Measurements from ENCODE around the gene WFS1.

The WFS1 gene

DNA sequence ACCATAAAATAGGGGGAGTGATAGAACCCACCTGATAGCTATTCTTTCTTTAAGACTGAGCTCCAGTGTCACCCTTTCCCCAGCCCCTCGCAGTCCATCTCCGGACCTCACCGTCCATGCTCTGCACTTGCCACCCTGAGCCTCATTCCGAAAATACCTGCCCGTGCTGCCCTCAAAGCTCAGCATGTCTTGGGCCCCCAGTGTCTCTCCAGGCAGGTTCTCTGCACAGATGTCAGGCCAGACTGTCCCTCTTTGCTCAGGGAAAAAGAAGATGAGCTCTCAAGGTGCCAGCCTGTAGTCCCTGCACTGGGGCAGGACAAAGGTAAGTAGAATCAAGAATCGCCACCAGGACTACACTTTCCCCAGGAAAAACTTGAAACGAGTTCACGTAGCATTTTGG, 9.8 kb upstream of the WFS1 start:
- no peak for DNase-seq (ENCODE audit: low spot score)
- FAIRE-seq = no peak

DNA sequence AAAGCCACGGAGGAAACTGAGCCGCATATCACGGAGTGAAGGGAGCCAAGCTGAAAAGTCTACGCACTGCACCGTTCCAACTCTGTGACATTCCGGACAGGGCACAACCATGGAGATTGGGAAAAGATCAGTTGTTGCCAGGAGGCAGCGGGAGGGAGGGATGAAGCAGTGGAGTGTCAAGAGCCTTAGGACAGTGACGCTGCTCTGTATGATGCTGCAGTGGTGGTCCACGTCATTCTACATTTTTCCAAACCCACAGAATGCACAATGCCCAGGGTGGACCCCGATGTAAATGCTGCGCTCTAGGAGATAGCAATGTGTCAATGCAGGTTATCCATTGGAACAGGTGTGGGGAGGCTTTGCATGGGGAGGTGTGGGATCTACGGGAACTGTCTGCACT, 7.5 kb upstream of the WFS1 start:
- FAIRE-seq = no peak

DNA sequence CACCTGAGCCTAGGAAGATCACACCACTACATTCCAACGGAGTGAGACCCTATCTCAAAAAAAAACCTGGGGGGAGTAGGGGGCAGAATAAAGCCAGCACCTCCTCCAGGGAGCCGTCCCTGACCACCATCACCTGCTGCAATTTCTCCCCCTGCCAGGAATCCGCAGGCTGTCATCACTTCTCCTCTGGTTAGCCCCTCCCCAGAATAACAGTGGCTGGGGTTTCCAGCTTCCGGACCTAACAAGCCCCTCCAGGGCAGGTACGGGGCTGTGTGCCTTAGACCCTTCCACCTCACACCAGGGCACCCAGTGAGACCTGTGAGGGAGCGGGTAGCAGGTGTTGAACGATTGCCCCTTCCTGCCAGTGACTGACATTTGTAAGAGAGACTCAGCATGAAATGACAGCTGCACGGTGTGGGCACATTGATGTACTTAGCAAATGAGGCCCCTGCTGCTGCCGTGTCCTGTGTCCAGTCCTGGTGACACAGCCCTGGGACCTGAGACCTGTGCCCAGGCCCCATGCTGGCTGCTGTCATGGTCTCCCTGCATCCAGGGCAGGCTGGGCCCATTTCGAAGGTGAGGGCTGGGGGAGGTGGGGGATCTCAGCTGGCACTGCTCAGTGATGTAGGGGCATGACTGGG, 6.7 kb upstream of the WFS1 start:
- FAIRE-seq (no peak), DNase-seq (ENCODE audit: low spot score) (no peak)

More for the DNA sequence above, 7.5 kb upstream of the WFS1 start:
- DNase-seq (ENCODE audit: low spot score) = no peak

DNA sequence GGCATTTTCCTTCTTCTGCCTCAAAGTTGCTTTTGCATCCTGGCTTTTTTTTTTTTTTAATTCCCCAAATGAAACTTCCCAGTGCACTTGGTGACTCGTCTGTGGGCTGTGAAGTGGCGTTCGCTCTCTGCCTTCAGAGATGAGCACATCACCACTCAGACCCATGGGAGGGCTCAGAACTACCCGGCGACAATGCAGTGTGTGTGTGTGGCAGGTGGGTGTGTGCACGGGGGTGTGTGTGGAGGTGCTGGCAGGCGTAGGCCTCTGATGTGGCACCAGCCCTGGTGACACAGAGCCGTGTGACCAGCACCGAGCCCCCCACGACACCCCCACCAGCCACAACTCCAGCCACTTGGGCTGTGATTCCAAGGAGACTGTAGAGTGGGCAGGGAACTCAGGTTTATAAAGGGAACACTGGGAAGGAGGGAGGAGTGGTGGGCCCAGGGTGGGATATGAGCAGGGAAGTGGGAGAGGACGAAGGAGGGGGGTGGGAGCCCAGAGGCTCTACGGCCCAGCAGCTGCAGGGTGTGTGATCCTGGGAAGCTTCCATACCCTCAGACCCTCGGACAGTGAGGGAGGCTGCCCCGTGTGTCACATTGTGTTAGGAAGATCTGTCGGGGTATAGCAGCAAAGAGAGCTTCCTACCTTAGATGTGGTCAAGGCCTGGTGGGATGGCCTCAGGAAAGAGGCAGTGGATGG, 6.0 kb upstream of the WFS1 start:
- FAIRE-seq (no peak), DNase-seq (ENCODE audit: low spot score) (no peak)

DNA sequence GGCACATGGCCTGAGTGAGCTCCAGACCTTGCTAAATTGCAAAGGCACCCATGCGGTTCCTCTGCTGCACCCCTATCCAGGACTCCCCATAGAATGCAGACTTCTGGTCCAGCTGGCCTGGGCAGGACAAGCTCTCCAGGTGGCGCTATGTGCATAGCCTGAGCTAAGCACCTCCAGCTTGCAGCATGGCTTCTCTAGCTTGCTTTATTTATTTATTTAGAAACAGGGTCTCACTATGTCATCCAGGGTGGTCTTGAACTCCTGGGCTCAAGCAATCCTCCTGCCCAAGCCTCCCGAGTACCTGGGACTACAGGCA, 5.5 kb upstream of the WFS1 start:
- DNase-seq (ENCODE audit: low spot score) (no peak), FAIRE-seq (no peak)

DNA sequence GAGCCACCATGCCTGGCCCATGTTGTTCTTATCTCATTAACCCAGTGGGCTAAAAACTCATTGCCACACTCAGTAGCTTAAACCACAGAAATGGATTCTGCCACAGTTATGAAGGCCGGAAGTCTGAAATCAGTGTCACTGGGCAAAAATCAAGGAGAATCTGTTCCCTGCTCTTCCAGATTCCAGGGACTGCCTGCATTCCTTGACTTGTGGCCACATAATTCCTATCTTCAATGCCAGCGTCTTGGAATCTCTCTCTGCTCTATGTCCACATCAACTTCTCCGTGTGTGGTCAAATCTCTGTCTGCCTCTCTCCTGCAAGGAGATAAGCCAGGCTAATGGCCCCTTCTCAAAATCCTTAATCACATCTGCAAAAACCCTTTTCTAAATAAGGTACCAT, 4.1 kb upstream of the WFS1 start:
- no peak for DNase-seq (ENCODE audit: low spot score)
- FAIRE-seq = no peak

DNA sequence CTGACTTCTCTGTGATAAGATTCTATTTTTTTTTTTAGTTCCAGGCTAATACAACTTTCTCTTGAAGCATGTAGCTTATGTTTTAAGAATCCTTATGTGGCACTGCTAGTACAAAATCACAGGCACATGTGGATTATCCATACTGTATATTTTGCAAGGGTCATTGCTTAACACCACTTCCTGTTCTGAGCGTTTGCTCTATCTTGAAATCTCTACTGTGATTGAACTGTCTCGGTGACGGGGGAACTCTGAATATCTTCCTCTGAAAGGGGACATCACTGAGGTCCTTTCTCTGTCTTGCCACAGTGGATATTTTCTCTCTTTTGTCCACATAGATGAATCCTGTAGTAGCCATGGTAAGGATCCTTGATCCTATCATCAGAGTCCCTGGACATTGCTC, 2.1 kb upstream of the WFS1 start:
- DNase-seq (ENCODE audit: low spot score) (no peak), FAIRE-seq (no peak)

DNA sequence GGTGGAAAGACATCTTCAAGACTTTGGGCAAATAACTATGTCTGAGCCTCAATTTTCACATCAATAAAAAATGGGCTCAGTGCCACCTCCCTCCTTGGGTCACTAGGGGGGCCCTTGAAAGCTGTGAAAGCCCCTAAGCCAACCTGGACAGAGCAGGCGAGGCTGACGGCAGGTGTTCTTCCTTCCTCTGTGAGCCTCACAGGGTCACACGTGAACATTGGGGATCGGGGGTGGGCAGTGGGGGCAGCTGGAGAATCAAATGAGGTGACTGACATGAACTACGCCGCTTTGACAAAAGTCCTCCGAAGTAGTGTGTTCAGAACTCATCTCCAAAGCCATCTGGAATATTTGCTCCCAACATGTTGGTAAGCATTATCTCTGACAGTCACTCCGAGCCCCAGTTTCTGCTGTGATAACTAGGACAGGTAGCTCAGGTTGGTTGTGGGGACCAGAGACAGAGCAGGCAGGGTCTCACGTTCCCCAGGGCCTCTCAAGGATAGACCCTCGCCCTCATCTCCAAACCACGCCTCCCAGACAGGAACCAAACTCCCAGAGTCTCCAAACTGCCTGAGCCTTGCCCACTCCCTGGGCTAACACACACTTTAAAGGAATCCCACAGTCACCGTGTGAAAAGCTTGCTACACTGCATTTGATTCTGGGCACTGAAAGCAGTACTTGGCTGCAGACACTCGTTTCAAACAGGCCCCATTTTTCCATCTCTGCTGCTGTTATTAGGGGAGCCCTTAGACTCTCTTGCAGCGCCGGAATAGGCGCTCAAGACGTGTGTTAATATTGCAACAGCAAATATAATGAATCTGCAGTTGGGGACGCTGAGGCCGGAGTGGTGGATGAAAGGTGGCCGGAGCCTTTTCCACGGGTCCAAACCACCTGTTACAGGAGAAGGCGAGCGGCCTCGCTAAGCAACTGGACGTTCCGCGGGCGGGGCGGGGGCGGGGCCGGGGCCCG, 717 bp upstream of the WFS1 start:
- no peak for FAIRE-seq
- no peak for DNase-seq (ENCODE audit: low spot score)

DNA sequence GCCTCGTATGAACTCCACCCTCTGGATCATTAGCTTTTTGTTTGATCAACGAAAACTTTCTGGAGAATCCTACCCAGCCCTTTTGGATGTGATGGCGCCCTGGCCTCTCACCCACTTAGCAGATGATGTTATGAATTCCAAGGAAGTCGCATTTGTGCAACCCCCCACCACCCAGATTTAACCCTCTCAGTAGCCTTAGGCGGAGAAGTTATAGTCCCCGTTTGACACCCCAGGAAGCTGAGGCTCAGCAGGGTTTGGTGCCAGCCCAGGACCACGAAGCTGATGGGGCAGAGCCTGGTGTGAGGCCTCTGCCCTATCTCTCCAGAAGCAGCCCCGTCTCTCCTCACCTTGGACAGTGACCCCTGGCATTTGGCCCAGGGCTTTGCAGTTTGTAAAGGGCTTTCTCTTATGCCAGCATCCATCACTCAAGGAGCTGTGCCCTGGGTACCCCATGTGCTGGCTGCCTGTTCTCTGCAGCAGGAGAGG, 1.0 kb downstream of the WFS1 start:
- FAIRE-seq (no peak), DNase-seq (ENCODE audit: low spot score) (no peak)

DNA sequence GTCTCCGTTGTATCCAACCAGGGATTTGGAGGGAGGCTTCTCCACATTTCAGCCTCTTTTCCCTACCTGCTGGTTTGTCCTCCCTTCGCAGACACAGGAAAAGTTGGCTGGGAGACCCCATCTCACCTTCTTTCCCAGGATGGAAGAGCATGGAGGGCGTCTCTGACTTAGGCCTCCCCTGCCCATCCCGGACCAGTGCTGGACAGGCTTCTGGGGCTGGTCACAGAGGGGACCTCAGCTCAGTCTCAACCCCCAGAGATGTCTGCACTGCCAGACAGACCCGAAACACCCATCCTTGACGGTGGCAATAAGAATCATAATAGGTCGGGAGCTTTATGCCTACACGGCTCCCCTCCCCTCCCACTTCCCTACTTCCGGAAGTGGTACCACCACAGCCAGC, 1.6 kb downstream of the WFS1 start:
- DNase-seq (ENCODE audit: low spot score) = no peak
- FAIRE-seq = no peak

DNA sequence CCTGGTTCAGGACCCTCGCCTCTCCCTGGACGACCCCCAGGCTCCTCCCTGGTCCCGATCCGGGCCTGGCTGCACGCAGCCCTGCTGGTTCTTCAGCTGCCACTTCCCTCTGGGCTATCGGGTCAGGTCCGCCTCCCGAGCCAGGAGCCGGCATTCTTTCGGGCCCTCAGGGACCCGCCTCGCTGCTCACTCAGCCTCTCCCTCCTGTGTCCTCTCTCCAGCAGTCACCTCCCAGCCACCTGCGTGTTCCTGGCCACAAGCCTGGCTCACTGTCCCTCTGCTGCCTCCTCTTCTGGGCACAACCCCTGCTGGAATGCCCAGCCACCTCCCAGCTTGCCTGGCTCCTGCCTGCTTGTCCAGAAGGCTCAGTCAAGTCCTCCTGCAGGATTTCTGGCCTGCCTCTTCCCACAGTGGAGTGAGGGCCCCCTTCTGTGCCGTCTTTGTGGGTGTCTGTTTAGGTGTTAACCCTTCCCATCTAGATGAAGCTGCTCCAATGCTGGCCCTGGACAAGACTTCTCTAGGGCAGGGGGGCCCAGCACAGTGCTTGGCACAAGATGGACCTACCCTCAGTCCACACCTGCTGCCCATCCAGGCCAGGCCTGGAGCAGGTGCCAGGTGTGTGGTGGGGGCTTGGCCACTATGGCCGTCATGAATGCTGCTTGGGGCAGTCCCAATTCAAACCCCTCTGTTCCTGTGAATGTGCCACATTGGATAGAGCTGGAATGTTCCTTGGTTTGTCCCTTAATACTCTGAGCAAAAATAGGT, 2.2 kb downstream of the WFS1 start:
- peak; percentile 27 for FAIRE-seq
- DNase-seq (ENCODE audit: low spot score) = no peak

DNA sequence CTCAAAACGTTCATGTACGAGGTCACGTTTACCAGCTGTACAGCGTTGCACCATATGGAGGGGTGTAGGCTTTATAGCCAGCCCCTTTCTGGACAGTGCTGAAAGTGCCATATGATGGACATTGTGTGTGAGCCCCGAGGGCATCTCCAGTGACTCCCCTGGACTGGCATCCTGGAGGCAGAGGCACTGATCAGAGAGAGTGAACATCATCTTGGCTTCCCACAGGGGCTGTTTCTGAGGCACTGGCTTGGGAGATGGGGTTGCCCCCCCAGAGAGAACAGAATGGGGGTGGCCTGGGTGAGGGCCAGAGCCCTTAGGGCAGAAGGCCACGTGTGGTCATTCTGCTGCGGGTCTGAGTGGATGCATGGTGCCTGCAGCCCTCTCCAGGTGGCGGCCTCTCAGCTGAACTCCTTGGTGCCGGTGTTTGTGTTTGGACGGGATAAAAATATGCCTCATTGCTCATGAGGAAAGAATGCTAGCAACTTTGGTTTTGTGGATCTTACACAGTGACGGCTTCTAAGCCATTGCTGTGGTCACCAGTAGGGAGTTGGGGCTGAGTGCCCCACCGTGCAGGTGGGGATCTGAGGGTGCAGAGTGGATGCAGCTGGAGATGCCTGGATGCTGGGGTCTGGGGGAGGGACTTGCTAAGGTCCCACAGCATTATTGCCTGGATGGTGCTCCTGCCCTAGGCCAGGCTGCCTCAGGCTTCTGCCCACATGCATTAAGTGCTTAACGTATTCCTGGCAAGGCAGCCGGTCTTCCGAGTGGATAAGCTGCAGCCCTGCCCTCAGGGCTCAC, 3.4 kb downstream of the WFS1 start:
- DNase-seq (ENCODE audit: low spot score) (peak; percentile 78), FAIRE-seq (no peak)

DNA sequence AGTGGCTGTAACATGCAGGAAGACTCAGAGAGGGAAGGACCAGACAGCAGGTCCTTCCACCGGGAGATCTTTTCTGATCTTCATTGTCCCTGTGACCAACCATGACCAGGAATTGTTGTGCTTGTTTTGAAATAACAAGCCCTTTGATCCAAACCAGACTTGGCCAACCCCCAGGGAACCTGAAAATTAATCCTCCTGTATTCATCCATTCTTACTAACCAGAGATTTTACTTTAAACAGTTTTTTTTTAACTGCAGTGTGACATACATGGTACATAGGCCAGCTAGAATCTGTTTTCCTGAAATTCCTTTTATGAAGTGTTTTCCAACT, 4.0 kb downstream of the WFS1 start:
- FAIRE-seq (no peak), DNase-seq (ENCODE audit: low spot score) (no peak)

DNA sequence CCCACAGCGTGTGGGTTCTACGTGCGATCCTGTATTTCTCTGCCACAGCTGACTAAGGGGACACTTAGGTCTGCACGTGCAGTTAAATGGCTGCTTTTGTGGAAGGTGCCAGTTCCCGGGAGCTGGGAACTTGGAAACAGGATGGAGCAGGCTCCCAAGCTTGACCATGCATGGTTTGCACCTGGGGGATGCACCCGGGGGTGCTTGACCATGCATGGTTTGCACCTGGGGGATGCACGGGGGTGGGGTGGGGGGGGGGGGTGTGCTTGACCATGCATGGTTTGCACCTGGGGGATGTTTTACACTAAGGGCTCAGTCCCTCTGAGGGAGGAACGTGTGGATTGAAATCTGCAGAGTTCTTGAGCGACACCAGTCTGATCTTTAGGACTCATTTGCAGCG, 5.7 kb downstream of the WFS1 start:
- DNase-seq (ENCODE audit: low spot score) (no peak), FAIRE-seq (no peak)

DNA sequence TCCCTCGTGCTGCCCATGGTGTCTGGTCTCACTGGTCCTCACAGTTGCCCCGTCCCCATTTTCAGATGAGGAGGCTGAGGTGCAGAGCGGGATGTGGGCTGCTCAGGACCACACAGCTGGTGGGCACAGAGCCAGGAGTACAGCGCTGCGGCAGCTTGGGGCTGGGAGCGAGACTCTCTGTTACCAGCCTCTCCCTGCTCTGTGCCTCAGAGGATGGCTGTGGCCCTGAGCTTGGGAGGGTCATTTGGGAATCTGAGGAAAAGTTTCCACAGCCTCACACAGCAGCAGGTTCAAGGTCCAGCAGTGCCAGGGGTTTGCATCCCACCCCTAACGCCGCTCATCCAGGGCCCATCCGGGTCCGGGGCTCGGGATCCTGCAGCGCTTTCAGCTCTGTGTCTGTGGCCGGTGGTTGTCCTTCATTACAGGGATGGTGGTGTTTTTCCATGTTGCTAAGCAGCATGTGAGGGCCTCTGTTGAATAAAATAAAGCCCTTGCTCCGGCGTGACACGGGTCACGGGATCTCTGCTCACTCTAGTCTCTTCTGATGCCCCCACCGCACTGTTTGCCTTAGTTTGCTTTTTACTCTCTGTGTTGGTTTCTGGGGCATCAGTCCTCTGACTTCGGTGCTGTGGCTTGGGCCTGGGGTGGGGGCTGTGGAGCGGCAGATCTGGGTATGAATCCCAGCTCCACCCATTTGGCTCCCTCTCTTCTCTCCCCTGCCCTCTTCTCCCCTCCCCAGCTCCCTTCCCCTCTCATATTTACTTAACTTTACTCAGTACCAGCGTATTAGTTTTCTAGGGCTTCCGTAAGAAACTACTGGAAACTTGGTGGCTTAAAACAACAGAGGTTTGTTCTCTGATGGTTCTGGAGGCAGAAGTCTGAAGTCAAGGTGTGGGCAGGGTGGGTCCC, 6.5 kb downstream of the WFS1 start:
- FAIRE-seq (no peak), DNase-seq (ENCODE audit: low spot score) (no peak)

DNA sequence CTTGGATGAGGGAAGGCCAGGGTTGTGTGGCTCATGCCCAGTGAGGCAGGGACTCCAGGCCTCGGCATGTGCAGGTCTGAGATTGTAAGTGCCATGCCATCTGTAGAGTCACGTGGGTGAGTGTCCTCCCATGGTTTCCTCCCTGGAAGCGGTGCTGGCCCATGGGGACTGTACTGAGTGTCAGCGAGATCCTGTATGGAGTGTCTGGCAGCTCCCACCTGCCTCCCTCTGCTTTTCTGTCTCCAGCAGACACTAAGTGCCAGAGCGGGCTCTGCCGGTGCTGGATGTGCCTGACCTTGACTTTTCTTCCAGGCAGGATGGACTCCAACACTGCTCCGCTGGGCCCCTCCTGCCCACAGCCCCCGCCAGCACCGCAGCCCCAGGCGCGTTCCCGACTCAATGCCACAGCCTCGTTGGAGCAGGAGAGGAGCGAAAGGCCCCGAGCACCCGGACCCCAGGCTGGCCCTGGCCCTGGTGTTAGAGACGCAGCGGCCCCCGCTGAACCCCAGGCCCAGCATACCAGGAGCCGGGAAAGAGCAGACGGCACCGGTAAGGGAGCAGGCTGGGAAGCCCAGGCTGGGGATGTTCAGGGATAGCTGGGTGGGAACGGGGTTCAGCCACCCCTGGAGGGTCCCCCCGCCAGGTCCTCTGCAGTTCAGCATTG, 7.6 kb downstream of the WFS1 start:
- DNase-seq (ENCODE audit: low spot score) = no peak
- no peak for FAIRE-seq

DNA sequence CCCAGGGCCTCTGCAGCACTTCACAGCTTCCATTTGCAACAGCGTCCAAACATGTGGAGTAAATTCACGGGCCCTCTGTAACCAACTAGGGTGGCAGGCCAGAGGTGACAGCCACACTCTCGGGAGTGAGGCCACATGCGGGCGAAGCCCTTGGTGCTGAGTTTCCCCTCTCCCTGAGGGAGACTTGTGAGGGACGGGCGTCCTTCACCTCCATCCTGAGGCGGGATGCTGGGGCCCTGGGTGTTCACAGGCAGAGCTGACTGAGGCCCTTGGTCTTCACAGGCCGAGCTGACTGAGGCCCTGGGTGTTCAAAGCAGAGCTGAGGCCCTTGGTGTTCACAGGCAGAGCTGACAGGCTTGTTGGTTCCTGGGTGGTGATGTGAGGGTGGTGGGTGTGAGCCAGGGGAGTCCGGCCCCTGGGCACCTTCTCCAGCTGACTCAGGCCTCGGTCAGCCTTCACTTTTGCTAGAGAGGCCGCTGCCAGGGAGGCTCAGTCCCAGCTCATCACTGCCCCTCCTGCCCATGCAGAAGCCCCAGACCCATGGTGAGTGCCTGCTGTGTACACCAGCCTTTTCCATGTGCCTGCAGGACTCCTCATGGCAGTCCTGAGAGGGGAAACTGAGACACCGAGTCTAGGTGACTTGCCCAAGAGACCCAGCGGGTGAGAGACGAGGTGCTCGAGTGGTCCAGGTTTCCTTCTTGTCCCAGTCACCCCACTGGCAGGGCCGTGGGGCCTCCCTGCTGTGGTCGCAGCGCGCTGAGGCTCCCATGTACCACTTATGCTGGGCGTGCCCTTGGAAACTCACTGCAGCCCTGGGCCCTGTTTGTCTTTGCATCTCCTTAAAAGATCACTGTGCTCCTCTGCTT, 8.5 kb downstream of the WFS1 start:
- FAIRE-seq = no peak
- DNase-seq (ENCODE audit: low spot score) = no peak

DNA sequence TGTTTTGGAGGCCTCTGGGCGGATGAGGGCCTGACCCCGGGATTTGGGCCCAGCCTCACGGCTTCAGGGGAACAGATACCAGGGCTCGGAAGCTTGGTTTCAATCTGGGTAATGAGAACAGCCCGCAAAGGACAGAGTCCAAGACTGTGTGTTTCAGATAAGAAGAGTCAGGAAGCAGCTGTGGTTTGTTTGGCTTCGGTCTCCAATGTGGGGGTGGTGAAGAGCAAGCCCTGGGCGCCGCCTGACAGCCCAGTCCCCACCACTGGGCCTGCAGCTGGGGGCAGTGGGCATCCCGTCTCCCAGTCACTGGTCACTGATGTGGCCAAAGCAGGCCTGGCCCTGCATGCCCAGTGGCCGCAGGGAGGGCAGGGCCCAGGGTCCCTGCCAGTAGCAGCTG, 9.1 kb downstream of the WFS1 start:
- DNase-seq (ENCODE audit: low spot score) = no peak
- FAIRE-seq = no peak

Data from urothelium cell line (cell line).